Activated naive CD8-positive, alpha-beta T cell (primary cell): Measurements from ENCODE around the gene ANAPC4.
"Not testable (repeated sequence)": the region's sequence is repeated elsewhere in the genome, so short reads cannot be mapped to it uniquely, and the experiment has no call there.

Source experiments
- H3K27ac Mint-ChIP-seq: one replicate; pipeline ENCODE4 v1.8.0; 2021; ENCODE audit warnings: mixed read lengths
- H3K27me3 Mint-ChIP-seq: one replicate; pipeline ENCODE4 v1.8.0; 2021; ENCODE audit warnings: mixed read lengths
- H3K36me3 Mint-ChIP-seq: one replicate; pipeline ENCODE4 v1.8.0; 2021; ENCODE audit warnings: mixed read lengths
- H3K4me1 Mint-ChIP-seq: one replicate; pipeline ENCODE4 v1.8.0; 2021; ENCODE audit warnings: low read depth, mixed read lengths
- H3K4me3 Mint-ChIP-seq: one replicate; pipeline ENCODE4 v1.8.0; 2021; ENCODE audit warnings: mild to moderate bottlenecking, mixed read lengths
- H3K9me3 Mint-ChIP-seq: one replicate; pipeline ENCODE4 v1.8.0; 2021; ENCODE audit warnings: low read depth, mixed read lengths

Gene ANAPC4

GRCh38 chr4:25376754-25377571, at the start of gene ANAPC4:
Gene ANAPC4 (plus strand): TSS chr4:25377263. CDS start chr4:25377428, 165 bp downstream.
- Mint-ChIP-seq H3K27ac (peak within 1 kb of the TSS; percentile 92), H3K36me3 (no peaks in the 10 kb centered on the region), H3K4me3 (no peak within 1 kb of the TSS)

GRCh38 chr4:25328463-25328862, 48.6 kb upstream of the ANAPC4 start:
- H3K9me3 Mint-ChIP-seq, H3K4me3 Mint-ChIP-seq, H3K27me3 Mint-ChIP-seq, H3K27ac Mint-ChIP-seq, H3K36me3 Mint-ChIP-seq: not testable (repeated sequence)
- peaks cover 24% of the 10 kb centered on the region for H3K4me1 Mint-ChIP-seq

More at GRCh38 chr4:25376754-25377571, at the start of gene ANAPC4:
- no peaks in the 10 kb centered on the region for H3K27me3 Mint-ChIP-seq
- no peaks in the 10 kb centered on the region for H3K9me3 Mint-ChIP-seq
- H3K4me1 Mint-ChIP-seq, result peaks cover 9% of the 10 kb centered on the region

GRCh38 chr4:25330335-25330734, 46.7 kb upstream of the ANAPC4 start:
- Mint-ChIP-seq H3K9me3 (no peaks in the 10 kb centered on the region), H3K4me3 (no peak overlapping the region), H3K27ac (no peak overlapping the region), H3K36me3 (no peaks in the 10 kb centered on the region), H3K27me3 (no peaks in the 10 kb centered on the region), H3K4me1 (peaks cover 22% of the 10 kb centered on the region)

GRCh38 chr4:25330905-25331808, 45.9 kb upstream of the ANAPC4 start:
- H3K27me3 Mint-ChIP-seq, result no peaks in the 10 kb centered on the region
- H3K4me1 Mint-ChIP-seq, result peaks cover 22% of the 10 kb centered on the region
- no peaks in the 10 kb centered on the region for H3K36me3 Mint-ChIP-seq
- peak overlapping the region; percentile 74 for H3K4me3 Mint-ChIP-seq
- no peaks in the 10 kb centered on the region for H3K9me3 Mint-ChIP-seq
- H3K27ac Mint-ChIP-seq, result peak overlapping the region; percentile 64

GRCh38 chr4:25343671-25344070, 33.4 kb upstream of the ANAPC4 start:
- no peaks in the 10 kb centered on the region for H3K27me3 Mint-ChIP-seq
- H3K4me3 Mint-ChIP-seq, result no peak overlapping the region
- no peak overlapping the region for H3K27ac Mint-ChIP-seq
- no peaks in the 10 kb centered on the region for H3K9me3 Mint-ChIP-seq
- H3K36me3 Mint-ChIP-seq, result peaks cover 15% of the 10 kb centered on the region
- H3K4me1 Mint-ChIP-seq, result peaks cover 5% of the 10 kb centered on the region

- Mint-ChIP-seq H3K9me3 (no peaks in the 10 kb centered on the region), H3K27me3 (no peaks in the 10 kb centered on the region), H3K36me3 (peaks cover 15% of the 10 kb centered on the region), H3K27ac (no peak overlapping the region), H3K4me1 (peaks cover 3% of the 10 kb centered on the region), H3K4me3 (no peak overlapping the region)
Observed at GRCh38 chr4:25345744-25346143, 31.3 kb upstream of the ANAPC4 start.

- peaks cover 3% of the 10 kb centered on the region for H3K4me1 Mint-ChIP-seq
- peaks cover 11% of the 10 kb centered on the region for H3K36me3 Mint-ChIP-seq
- no peaks in the 10 kb centered on the region for H3K27me3 Mint-ChIP-seq
- no peak overlapping the region for H3K4me3 Mint-ChIP-seq
- peak overlapping the region; percentile 2 for H3K27ac Mint-ChIP-seq
- H3K9me3 Mint-ChIP-seq, result no peaks in the 10 kb centered on the region
Observed at GRCh38 chr4:25346913-25347312, 30.1 kb upstream of the ANAPC4 start.

- Mint-ChIP-seq H3K4me1 (peaks cover 3% of the 10 kb centered on the region), H3K9me3 (no peaks in the 10 kb centered on the region), H3K4me3 (no peak overlapping the region), H3K27ac (no peak overlapping the region), H3K36me3 (peaks cover 11% of the 10 kb centered on the region), H3K27me3 (no peaks in the 10 kb centered on the region)
Observed at GRCh38 chr4:25347473-25347872, 29.6 kb upstream of the ANAPC4 start.

- H3K4me3 Mint-ChIP-seq, result no peak overlapping the region
- no peaks in the 10 kb centered on the region for H3K9me3 Mint-ChIP-seq
- peaks cover 8% of the 10 kb centered on the region for H3K36me3 Mint-ChIP-seq
- peaks cover 3% of the 10 kb centered on the region for H3K4me1 Mint-ChIP-seq
- no peaks in the 10 kb centered on the region for H3K27me3 Mint-ChIP-seq
- H3K27ac Mint-ChIP-seq, result no peak overlapping the region
Observed at GRCh38 chr4:25347971-25348370, 29.1 kb upstream of the ANAPC4 start.

GRCh38 chr4:25350561-25350960, 26.5 kb upstream of the ANAPC4 start:
- no peak overlapping the region for H3K4me3 Mint-ChIP-seq
- H3K36me3 Mint-ChIP-seq, result peaks cover 6% of the 10 kb centered on the region
- H3K27me3 Mint-ChIP-seq, result no peaks in the 10 kb centered on the region
- H3K27ac Mint-ChIP-seq, result no peak overlapping the region
- peaks cover 3% of the 10 kb centered on the region for H3K4me1 Mint-ChIP-seq
- no peaks in the 10 kb centered on the region for H3K9me3 Mint-ChIP-seq

- no peaks in the 10 kb centered on the region for H3K27me3 Mint-ChIP-seq
- no peaks in the 10 kb centered on the region for H3K9me3 Mint-ChIP-seq
- H3K27ac Mint-ChIP-seq, result no peak overlapping the region
- H3K4me3 Mint-ChIP-seq, result no peak overlapping the region
- peaks cover under 1% of the 10 kb centered on the region for H3K4me1 Mint-ChIP-seq
- peaks cover 10% of the 10 kb centered on the region for H3K36me3 Mint-ChIP-seq
Observed at GRCh38 chr4:25351777-25352416, 25.2 kb upstream of the ANAPC4 start.

- Mint-ChIP-seq H3K4me3 (no peak overlapping the region), H3K4me1 (no peaks in the 10 kb centered on the region), H3K27me3 (no peaks in the 10 kb centered on the region), H3K36me3 (peaks cover 15% of the 10 kb centered on the region), H3K27ac (no peak overlapping the region), H3K9me3 (no peaks in the 10 kb centered on the region)
Observed at GRCh38 chr4:25356068-25356467, 21.0 kb upstream of the ANAPC4 start.

- peaks cover 18% of the 10 kb centered on the region for H3K36me3 Mint-ChIP-seq
- H3K27ac Mint-ChIP-seq, result no peak overlapping the region
- no peaks in the 10 kb centered on the region for H3K4me1 Mint-ChIP-seq
- H3K4me3 Mint-ChIP-seq, result no peak overlapping the region
- no peaks in the 10 kb centered on the region for H3K27me3 Mint-ChIP-seq
- H3K9me3 Mint-ChIP-seq, result no peaks in the 10 kb centered on the region
Observed at GRCh38 chr4:25358515-25359275, 18.4 kb upstream of the ANAPC4 start.

- Mint-ChIP-seq H3K27me3 (no peaks in the 10 kb centered on the region), H3K9me3 (no peaks in the 10 kb centered on the region), H3K36me3 (peaks cover 11% of the 10 kb centered on the region), H3K4me3 (no peak overlapping the region), H3K27ac (no peak overlapping the region), H3K4me1 (no peaks in the 10 kb centered on the region)
Observed at GRCh38 chr4:25361253-25361652, 15.8 kb upstream of the ANAPC4 start.
